HG03439 (cell line): ENCODE data around the gene LARP4B.

Experiments
- ATAC-seq: cut with Tn5 transposase; IDR thresholded peaks from one replicate; pipeline ENCODE4 v1.9.1; 2021; ENCODE audit warnings: mild to moderate bottlenecking, moderate library complexity; ENCODE audit not compliant: unreplicated experiment

Gene LARP4B

GRCh38 chr10:836782-837181, 94.7 kb downstream of the LARP4B start:
- no peak for ATAC-seq

GRCh38 chr10:834493-834892, 97.0 kb downstream of the LARP4B start:
- no peak for ATAC-seq

- ATAC-seq: no peak
These were observed 102.3 kb downstream of the LARP4B start for GRCh38 chr10:829241-829640.

- no peak for ATAC-seq
These were observed 103.3 kb downstream of the LARP4B start for GRCh38 chr10:828191-828590.

- ATAC-seq: no peak
These were observed 106.6 kb downstream of the LARP4B start for GRCh38 chr10:824946-825345.

GRCh38 chr10:824497-824896, 107.0 kb downstream of the LARP4B start:
- ATAC-seq: no peak

- no peak for ATAC-seq
These were observed 108.7 kb downstream of the LARP4B start for GRCh38 chr10:822661-823367.

- ATAC-seq: no peak
These were observed 109.3 kb downstream of the LARP4B start for GRCh38 chr10:822197-822596.

GRCh38 chr10:821322-821721, 110.2 kb downstream of the LARP4B start:
- ATAC-seq: no peak

- ATAC-seq: no peak
These were observed 111.7 kb downstream of the LARP4B start for GRCh38 chr10:819816-820215.

GRCh38 chr10:819326-819725, 112.2 kb downstream of the LARP4B start:
- no peak for ATAC-seq

- ATAC-seq: no peak
These were observed 112.8 kb downstream of the LARP4B start for GRCh38 chr10:818526-819220.

- no peak for ATAC-seq
These were observed 113.5 kb downstream of the LARP4B start for GRCh38 chr10:818010-818409.

- no peak for ATAC-seq
These were observed 114.1 kb downstream of the LARP4B start for GRCh38 chr10:817371-817770.

- ATAC-seq: no peak
These were observed 114.5 kb downstream of the LARP4B start for GRCh38 chr10:816958-817357.

GRCh38 chr10:816091-816477, 115.4 kb downstream of the LARP4B start:
- ATAC-seq: no peak

GRCh38 chr10:815338-816090, 116.0 kb downstream of the LARP4B start:
- ATAC-seq: no peak

- no peak for ATAC-seq
These were observed 116.8 kb downstream of the LARP4B start for GRCh38 chr10:814536-815302.

- ATAC-seq: no peak
These were observed 118.2 kb downstream of the LARP4B start for GRCh38 chr10:813286-813685.

GRCh38 chr10:812787-813186, 118.7 kb downstream of the LARP4B start:
- ATAC-seq: no peak
